GM11168 (cell line): ENCODE results near the gene CD79A.

Source experiments
- in situ Hi-C: fragments of 300-500 bp; cut with MboI; formaldehyde crosslinking; loops from one replicate; pipeline ENCODE4 v1.12.0; 2022; ENCODE audit warnings: low sequenced_read_pairs; ENCODE audit not compliant: unreplicated experiment

CD79A gene

GRCh38 chr19:41876847-41877832 lies at the start of gene CD79A:
Gene CD79A, plus strand, starts transcription at chr19:41877279. Its CDS starts 26 bp downstream, at chr19:41877305.
- in situ Hi-C loops: no loop called here

GRCh38 chr19:41837981-41838708 lies 38.9 kb upstream of the CD79A start:
- in situ Hi-C loops: no loop called here

- in situ Hi-C loops: no loop called here
Observed at GRCh38 chr19:41839211-41839610, 37.9 kb upstream of the CD79A start.

GRCh38 chr19:41843371-41843770 lies 33.7 kb upstream of the CD79A start:
- in situ Hi-C loops: no loop called here

GRCh38 chr19:41844601-41845000 lies 32.5 kb upstream of the CD79A start, which contains the start of gene LYPD4:
Gene LYPD4, minus strand, starts transcription at chr19:41844683. Its CDS starts 5,398 bp downstream, at chr19:41839285.
- in situ Hi-C loops: no loop called here

GRCh38 chr19:41845001-41845050 lies 32.3 kb upstream of the CD79A start, which contains the start of gene DMRTC2:
Gene DMRTC2, plus strand, starts transcription at chr19:41845042. Its CDS starts 2,387 bp downstream, at chr19:41847429.
- in situ Hi-C loops: no loop called here

GRCh38 chr19:41845051-41845590 lies 32.0 kb upstream of the CD79A start:
- in situ Hi-C loops: no loop called here

- in situ Hi-C loops: no loop called here
Observed at GRCh38 chr19:41847351-41848105, 29.6 kb upstream of the CD79A start.

- in situ Hi-C loops: no loop called here
Observed at GRCh38 chr19:41848666-41849065, 28.4 kb upstream of the CD79A start.

GRCh38 chr19:41849067-41849466 lies 28.0 kb upstream of the CD79A start:
- in situ Hi-C loops: no loop called here

- in situ Hi-C loops: no loop called here
Observed at GRCh38 chr19:41850381-41850780, 26.7 kb upstream of the CD79A start.

GRCh38 chr19:41851456-41851855 lies 25.6 kb upstream of the CD79A start:
- in situ Hi-C loops: no loop called here

- in situ Hi-C loops: no loop called here
Observed at GRCh38 chr19:41853344-41853743, 23.7 kb upstream of the CD79A start.

- in situ Hi-C loops: no loop called here
Observed at GRCh38 chr19:41853768-41854167, 23.3 kb upstream of the CD79A start.

- in situ Hi-C loops: no loop called here
Observed at GRCh38 chr19:41859213-41859617, 17.9 kb upstream of the CD79A start.

GRCh38 chr19:41859618-41860418 lies 17.3 kb upstream of the CD79A start, which contains the start of gene RPS19:
Gene RPS19, plus strand, starts transcription at chr19:41860255. Its CDS starts 520 bp downstream, at chr19:41860775.
- in situ Hi-C loops: no loop called here

GRCh38 chr19:41860419-41861115 lies 16.5 kb upstream of the CD79A start:
- in situ Hi-C loops: no loop called here

- in situ Hi-C loops: no loop called here
Observed at GRCh38 chr19:41861116-41861768, 15.8 kb upstream of the CD79A start.

- in situ Hi-C loops: no loop called here
Observed at GRCh38 chr19:41861846-41862245, 15.2 kb upstream of the CD79A start.
